ENCODE results near the gene STMP1. TPM values are rescaled to one million over a fixed set of nuclear protein-coding genes. Genes with fewer than 3 reads are reported as not detected.

Gene STMP1
- total and polyA plus RNA-seq, 8 donors, result 7.2 to 21.4 (median 12.0) TPM

- H3K36me3 ChIP-seq, result no peaks in the 10 kb centered on the region
- H3K4me3 ChIP-seq, result no peak overlapping the region
- no peaks in the 10 kb centered on the region for H3K9me3 ChIP-seq
- H3K4me1 ChIP-seq, result peaks cover 0 to 4% (median 0%) of the 10 kb centered on the region in 3 donors
- 84 to 100% methylated on average over 1 of the region's 1 CpG for WGBS, 2 donors
- ATAC-seq, result no peak
- TF ChIP-seq, protein P1, sequence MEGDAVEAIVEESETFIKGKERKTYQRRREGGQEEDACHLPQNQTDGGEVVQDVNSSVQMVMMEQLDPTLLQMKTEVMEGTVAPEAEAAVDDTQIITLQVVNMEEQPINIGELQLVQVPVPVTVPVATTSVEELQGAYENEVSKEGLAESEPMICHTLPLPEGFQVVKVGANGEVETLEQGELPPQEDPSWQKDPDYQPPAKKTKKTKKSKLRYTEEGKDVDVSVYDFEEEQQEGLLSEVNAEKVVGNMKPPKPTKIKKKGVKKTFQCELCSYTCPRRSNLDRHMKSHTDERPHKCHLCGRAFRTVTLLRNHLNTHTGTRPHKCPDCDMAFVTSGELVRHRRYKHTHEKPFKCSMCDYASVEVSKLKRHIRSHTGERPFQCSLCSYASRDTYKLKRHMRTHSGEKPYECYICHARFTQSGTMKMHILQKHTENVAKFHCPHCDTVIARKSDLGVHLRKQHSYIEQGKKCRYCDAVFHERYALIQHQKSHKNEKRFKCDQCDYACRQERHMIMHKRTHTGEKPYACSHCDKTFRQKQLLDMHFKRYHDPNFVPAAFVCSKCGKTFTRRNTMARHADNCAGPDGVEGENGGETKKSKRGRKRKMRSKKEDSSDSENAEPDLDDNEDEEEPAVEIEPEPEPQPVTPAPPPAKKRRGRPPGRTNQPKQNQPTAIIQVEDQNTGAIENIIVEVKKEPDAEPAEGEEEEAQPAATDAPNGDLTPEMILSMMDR (IDR thresholded peaks at IDR 0.05), result no peak
- intact Hi-C loops (cut with DNase I), result no loop called here
- DNase-seq, result no peak
- no peak for FAIRE-seq
- no peak overlapping the region for H3K27ac ChIP-seq
- H3K27me3 ChIP-seq, result no peaks in the 10 kb centered on the region
Measured at GRCh38 chr7:135669774-135670173, 7.5 kb downstream of the STMP1 start.

- Histone ChIP-seq H3K9me3 (no peaks in the 10 kb centered on the region), H3K36me3 (no peaks in the 10 kb centered on the region), H3K27ac (no peak overlapping the region), H3K4me1 (peaks cover 0 to 4% (median 0%) of the 10 kb centered on the region in 3 donors), H3K4me3 (no peak overlapping the region), H3K27me3 (no peaks in the 10 kb centered on the region)
- intact Hi-C loops (cut with DNase I), result no loop called here
- ATAC-seq, result peak in 1 of 4 donors; percentile 23
- no peak for FAIRE-seq
- WGBS, 2 donors, result 38 to 64% methylated on average over 1 of the region's 1 CpG
- no peak for DNase-seq
- TF ChIP-seq, protein P1 (IDR thresholded peaks at IDR 0.05), result no peak
Measured at GRCh38 chr7:135670179-135670578, 7.9 kb downstream of the STMP1 start.

GRCh38 chr7:135672560-135673359, 10.4 kb downstream of the STMP1 start:
- no peaks in the 10 kb centered on the region for H3K27me3 ChIP-seq
- peak in 3 of 4 donors; percentile 86 to 88 (median 88) for ATAC-seq
- H3K36me3 ChIP-seq, result no peaks in the 10 kb centered on the region
- peaks cover 0 to 4% (median 0%) of the 10 kb centered on the region in 3 donors for H3K4me1 ChIP-seq
- no peak overlapping the region for H3K27ac ChIP-seq
- intact Hi-C loops (cut with DNase I), result no loop called here
- TF ChIP-seq, protein P1 (IDR thresholded peaks at IDR 0.05), result peak; percentile 36 to 53 (median 46)
- WGBS, 2 donors, result 59 to 73% methylated on average over 3 of the region's 3 CpGs
- no peak for DNase-seq
- no peak overlapping the region for H3K4me3 ChIP-seq
- no peaks in the 10 kb centered on the region for H3K9me3 ChIP-seq
- FAIRE-seq, result peak; percentile 57

DNA sequence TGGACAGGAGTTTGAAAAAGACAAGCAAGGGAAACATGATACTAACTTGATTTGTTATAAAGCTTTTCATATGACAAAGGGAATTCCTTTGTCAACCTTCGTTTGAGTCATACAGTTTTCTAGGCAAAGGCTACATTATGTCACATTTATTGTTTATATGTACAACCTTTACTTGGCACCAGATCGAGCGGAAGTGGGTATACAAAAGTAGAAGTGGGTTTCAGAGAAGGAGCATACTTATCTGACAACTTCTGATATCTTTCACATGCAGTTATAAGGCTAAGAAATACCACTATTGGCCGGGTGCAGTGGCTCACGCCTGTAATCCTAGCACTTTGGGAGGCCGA, 11.0 kb downstream of the STMP1 start:
- intact Hi-C loops (cut with DNase I), result no loop called here

More for the DNA sequence above, 11.0 kb downstream of the STMP1 start:
- H3K27ac ChIP-seq, result no peak overlapping the region
- H3K27me3 ChIP-seq, result no peaks in the 10 kb centered on the region
- TF ChIP-seq, protein P1 (IDR thresholded peaks at IDR 0.05), result no peak
- ATAC-seq (no peak), FAIRE-seq (no peak), DNase-seq (no peak)
- H3K4me3 ChIP-seq, result no peak overlapping the region
- 74 to 79% methylated on average over 6 of the region's 6 CpGs for WGBS, 2 donors
- H3K4me1 ChIP-seq, result peaks cover 0 to 8% (median 4%) of the 10 kb centered on the region in 3 donors
- H3K9me3 ChIP-seq, result no peaks in the 10 kb centered on the region
- no peaks in the 10 kb centered on the region for H3K36me3 ChIP-seq

Measured in pancreas (tissue), 10 donors.